ENCODE data around the gene TSGA10IP. TPM values are rescaled to one million over a fixed set of nuclear protein-coding genes. Genes with fewer than 3 reads are reported as not detected.

Gene TSGA10IP
- total RNA-seq, 1 donor from 2014 or later: not detected

- DNase-seq (ENCODE audit: low read depth): peak; percentile 93
- no peak for TF ChIP-seq CTCF (IDR thresholded peaks at IDR 0.05; ENCODE audit: insufficient read depth, low read length, poor library complexity, severe bottlenecking)
- H3K36me3 ChIP-seq (ENCODE audit: control insufficient read depth, insufficient read depth, low read length): no peaks in the 10 kb centered on the region
- no peak overlapping the region for H3K4me3 ChIP-seq (ENCODE audit: low read depth, low read length)
- H3K27me3 ChIP-seq (ENCODE audit: control insufficient read depth, insufficient read depth, low read length): no peaks in the 10 kb centered on the region
Measured at GRCh38 chr11:65915821-65916251, 29.4 kb upstream of the TSGA10IP start.

GRCh38 chr11:65916391-65916790 is 28.9 kb upstream of the TSGA10IP start:
- TF ChIP-seq CTCF (IDR thresholded peaks at IDR 0.05; ENCODE audit: insufficient read depth, low read length, poor library complexity, severe bottlenecking): no peak
- DNase-seq (ENCODE audit: low read depth): no peak

GRCh38 chr11:65917077-65917433 is 28.2 kb upstream of the TSGA10IP start:
- H3K36me3 ChIP-seq (ENCODE audit: control insufficient read depth, insufficient read depth, low read length): no peaks in the 10 kb centered on the region
- H3K4me3 ChIP-seq (ENCODE audit: low read depth, low read length): no peak overlapping the region
- no peak for TF ChIP-seq CTCF (IDR thresholded peaks at IDR 0.05; ENCODE audit: insufficient read depth, low read length, poor library complexity, severe bottlenecking)
- DNase-seq (ENCODE audit: low read depth): no peak
- no peaks in the 10 kb centered on the region for H3K27me3 ChIP-seq (ENCODE audit: control insufficient read depth, insufficient read depth, low read length)

More at GRCh38 chr11:65916391-65916790, 28.9 kb upstream of the TSGA10IP start:
- no peak overlapping the region for H3K4me3 ChIP-seq (ENCODE audit: low read depth, low read length)
- H3K27me3 ChIP-seq (ENCODE audit: control insufficient read depth, insufficient read depth, low read length): no peaks in the 10 kb centered on the region
- H3K36me3 ChIP-seq (ENCODE audit: control insufficient read depth, insufficient read depth, low read length): no peaks in the 10 kb centered on the region

- DNase-seq (ENCODE audit: low read depth): no peak
- no peaks in the 10 kb centered on the region for H3K36me3 ChIP-seq (ENCODE audit: control insufficient read depth, insufficient read depth, low read length)
- no peak for TF ChIP-seq CTCF (IDR thresholded peaks at IDR 0.05; ENCODE audit: insufficient read depth, low read length, poor library complexity, severe bottlenecking)
- H3K27me3 ChIP-seq (ENCODE audit: control insufficient read depth, insufficient read depth, low read length): no peaks in the 10 kb centered on the region
- H3K4me3 ChIP-seq (ENCODE audit: low read depth, low read length): peak overlapping the region; percentile 79
Measured at GRCh38 chr11:65917434-65918210, 27.7 kb upstream of the TSGA10IP start.

- Histone ChIP-seq H3K4me3 (ENCODE audit: low read depth, low read length) (peak within 1 kb of the TSS; percentile 88), H3K27me3 (ENCODE audit: control insufficient read depth, insufficient read depth, low read length) (no peaks in the 10 kb centered on the region), H3K36me3 (ENCODE audit: control insufficient read depth, insufficient read depth, low read length) (no peaks in the 10 kb centered on the region)
- no peak for TF ChIP-seq CTCF (IDR thresholded peaks at IDR 0.05; ENCODE audit: insufficient read depth, low read length, poor library complexity, severe bottlenecking)
- DNase-seq (ENCODE audit: low read depth): no peak
Measured at GRCh38 chr11:65918211-65919140, 26.8 kb upstream of the TSGA10IP start, which contains the start of gene C11orf68. Gene C11orf68 (minus strand): TSS chr11:65919062. CDS start chr11:65919031, 31 bp downstream.

All from kidney epithelial cell (primary cell).